Stimulated activated naive B cell treated with anti-CD40 and anti-IgM and Interleukin-4, amounts not matched to agents 10 μg/mL and 1 μg/mL and 100 μg/mL, for 72 hours (primary cell): ENCODE measurements around the gene AGBL1.

ENCODE experiments used
- ATAC-seq, 2 donors: fragments of 150-1000 bp; cut with Tn5 transposase; replicated peaks; 2 replicates each; pipeline ENCODE4 v1.10.0; 2021; ENCODE audit warnings: moderate library complexity in 1 of 2
- DNase-seq: peaks from one replicate; pipeline ENCODE4 v3.0.0; 2021
- H3K27ac Mint-ChIP-seq: one replicate; pipeline ENCODE4 v1.8.0; 2022; ENCODE audit warnings: mild to moderate bottlenecking, mixed read lengths
- H3K27me3 Mint-ChIP-seq, 2 donors: one replicate each; pipeline ENCODE4 v1.8.0; 2022; ENCODE audit warnings: mixed read lengths in 2 of 2
- H3K36me3 Mint-ChIP-seq, 2 donors: one replicate each; pipeline ENCODE4 v1.8.0; 2022; ENCODE audit warnings: mixed read lengths in 2 of 2, mild to moderate bottlenecking in 1 of 2
- H3K4me1 Mint-ChIP-seq, 2 donors: one replicate each; pipeline ENCODE4 v1.8.0; 2022; ENCODE audit warnings: mixed read lengths in 2 of 2, mild to moderate bottlenecking in 1 of 2
- H3K4me3 Mint-ChIP-seq, 2 donors: one replicate each; pipeline ENCODE4 v1.8.0; 2022; ENCODE audit warnings: mild to moderate bottlenecking in 2 of 2, mixed read lengths in 2 of 2, moderate library complexity in 1 of 2
- H3K9me3 Mint-ChIP-seq, 2 donors: one replicate each; pipeline ENCODE4 v1.8.0; 2022; ENCODE audit warnings: mixed read lengths in 2 of 2, mild to moderate bottlenecking in 1 of 2

Gene AGBL1

GRCh38 chr15:86213420-86213819 is 133.7 kb downstream of the AGBL1 start:
- Mint-ChIP-seq H3K9me3 (peaks cover 19 to 20% of the 10 kb centered on the region in 2 donors), H3K36me3 (peaks cover 1 to 3% of the 10 kb centered on the region in 2 donors), H3K4me1 (no peaks in the 10 kb centered on the region), H3K4me3 (no peak overlapping the region), H3K27ac (no peak overlapping the region), H3K27me3 (peaks cover 5 to 11% of the 10 kb centered on the region in 2 donors)
- no peak for ATAC-seq
- DNase-seq = no peak

- peaks cover 18 to 20% of the 10 kb centered on the region in 2 donors for H3K9me3 Mint-ChIP-seq
- no peak overlapping the region for H3K4me3 Mint-ChIP-seq
- DNase-seq (no peak), ATAC-seq (no peak)
- no peaks in the 10 kb centered on the region for H3K4me1 Mint-ChIP-seq
- no peak overlapping the region for H3K27ac Mint-ChIP-seq
- peaks cover 5 to 11% of the 10 kb centered on the region in 2 donors for H3K27me3 Mint-ChIP-seq
- H3K36me3 Mint-ChIP-seq = peaks cover 1 to 3% of the 10 kb centered on the region in 2 donors
Measured at GRCh38 chr15:86213888-86214287, 134.2 kb downstream of the AGBL1 start.

- ATAC-seq (no peak), DNase-seq (no peak)
- Mint-ChIP-seq H3K36me3 (peaks cover 0 to 3% of the 10 kb centered on the region in 2 donors), H3K9me3 (peaks cover 7 to 9% of the 10 kb centered on the region in 2 donors), H3K27me3 (peaks cover 4 to 11% of the 10 kb centered on the region in 2 donors), H3K27ac (no peak overlapping the region), H3K4me1 (no peaks in the 10 kb centered on the region), H3K4me3 (no peak overlapping the region)
Measured at GRCh38 chr15:86221119-86221518, 141.4 kb downstream of the AGBL1 start.

GRCh38 chr15:86229306-86229705 is 149.6 kb downstream of the AGBL1 start:
- peaks cover 3 to 4% of the 10 kb centered on the region in 2 donors for H3K9me3 Mint-ChIP-seq
- DNase-seq (no peak), ATAC-seq (no peak)
- H3K36me3 Mint-ChIP-seq = peaks cover 0 to 3% of the 10 kb centered on the region in 2 donors
- H3K4me3 Mint-ChIP-seq = no peak overlapping the region
- no peak overlapping the region for H3K27ac Mint-ChIP-seq
- peaks cover 0 to 9% of the 10 kb centered on the region in 2 donors for H3K4me1 Mint-ChIP-seq
- peaks cover 31 to 50% of the 10 kb centered on the region in 2 donors for H3K27me3 Mint-ChIP-seq

DNA sequence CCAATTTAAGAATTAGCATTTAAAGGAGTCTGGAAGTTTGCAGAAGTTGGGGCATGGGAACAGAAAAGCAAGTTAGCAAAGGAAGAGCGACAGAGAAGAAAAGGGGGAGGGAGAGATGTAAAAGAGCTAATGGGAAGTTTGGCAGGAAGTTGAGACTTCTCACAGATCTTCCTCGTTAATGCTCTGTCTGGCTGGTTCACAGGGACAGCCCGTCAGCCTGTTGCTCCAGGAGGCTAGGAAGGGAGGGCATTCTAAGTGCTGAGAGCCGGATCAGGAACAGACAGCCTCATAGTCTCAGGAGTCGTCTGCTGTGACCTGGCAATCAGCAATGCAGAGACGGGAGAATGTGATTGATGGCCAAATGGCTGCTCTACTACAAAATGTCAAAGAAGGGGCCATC is 150.3 kb downstream of the AGBL1 start:
- Mint-ChIP-seq H3K27me3 (peaks cover 31 to 50% of the 10 kb centered on the region in 2 donors), H3K36me3 (peaks cover 0 to 3% of the 10 kb centered on the region in 2 donors), H3K4me1 (peaks cover 0 to 9% of the 10 kb centered on the region in 2 donors), H3K27ac (no peak overlapping the region), H3K9me3 (peaks cover 3 to 4% of the 10 kb centered on the region in 2 donors), H3K4me3 (no peak overlapping the region)
- ATAC-seq (no peak), DNase-seq (no peak)

DNA sequence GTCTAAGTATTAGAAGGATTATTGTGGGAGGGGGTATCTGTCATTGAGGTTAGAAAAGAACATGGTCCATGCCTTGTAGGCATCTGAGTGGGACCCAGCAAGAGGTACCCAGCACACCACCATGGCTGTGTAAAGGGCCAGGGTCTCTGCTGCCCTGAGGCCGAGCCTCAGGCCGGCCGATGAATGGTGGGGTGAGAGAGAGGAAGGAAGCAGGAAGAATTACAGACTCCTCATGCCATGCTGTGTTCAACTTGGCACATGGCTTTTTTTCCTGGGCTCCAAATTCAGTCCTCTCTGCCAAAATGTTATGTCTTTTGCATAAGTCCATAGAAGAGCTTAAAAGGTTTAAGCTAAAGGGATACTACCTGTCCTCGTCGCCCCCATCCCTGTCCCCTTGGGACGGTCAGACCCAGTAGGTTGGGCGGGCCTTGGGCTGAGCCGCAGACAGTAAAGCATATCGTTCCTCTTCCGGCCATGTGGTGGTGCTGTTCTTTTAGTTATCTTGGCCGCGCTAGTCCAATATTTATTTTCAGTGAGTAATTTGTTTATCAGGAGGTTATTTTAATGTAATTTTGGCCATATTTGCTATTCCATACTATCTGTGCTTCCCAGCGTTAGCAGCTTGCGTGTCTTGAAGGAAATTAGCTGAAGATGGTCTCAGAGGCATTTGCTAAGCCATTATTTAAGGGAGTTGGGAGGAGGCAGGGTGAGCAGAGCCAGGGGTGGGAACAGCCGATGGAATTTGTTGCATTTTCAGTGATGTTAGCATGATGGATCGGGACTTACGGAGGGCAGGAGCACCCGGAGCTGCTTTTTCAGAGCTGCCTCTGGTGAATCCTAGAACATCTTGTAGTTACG is 152.4 kb downstream of the AGBL1 start:
- H3K27ac Mint-ChIP-seq = no peak overlapping the region
- H3K36me3 Mint-ChIP-seq = peaks cover 0 to 3% of the 10 kb centered on the region in 2 donors
- ATAC-seq = no peak
- peaks cover 3 to 4% of the 10 kb centered on the region in 2 donors for H3K9me3 Mint-ChIP-seq
- no peak for DNase-seq
- H3K27me3 Mint-ChIP-seq = peaks cover 31 to 50% of the 10 kb centered on the region in 2 donors
- H3K4me1 Mint-ChIP-seq = peaks cover 0 to 9% of the 10 kb centered on the region in 2 donors
- no peak overlapping the region for H3K4me3 Mint-ChIP-seq

- no peaks in the 10 kb centered on the region for H3K9me3 Mint-ChIP-seq
- peaks cover 0 to 9% of the 10 kb centered on the region in 2 donors for H3K4me1 Mint-ChIP-seq
- DNase-seq (no peak), ATAC-seq (no peak)
- peaks cover 25 to 31% of the 10 kb centered on the region in 2 donors for H3K27me3 Mint-ChIP-seq
- H3K4me3 Mint-ChIP-seq = no peak overlapping the region
- H3K27ac Mint-ChIP-seq = no peak overlapping the region
- H3K36me3 Mint-ChIP-seq = no peaks in the 10 kb centered on the region
Measured at GRCh38 chr15:86235667-86236066, 156.0 kb downstream of the AGBL1 start.

DNA sequence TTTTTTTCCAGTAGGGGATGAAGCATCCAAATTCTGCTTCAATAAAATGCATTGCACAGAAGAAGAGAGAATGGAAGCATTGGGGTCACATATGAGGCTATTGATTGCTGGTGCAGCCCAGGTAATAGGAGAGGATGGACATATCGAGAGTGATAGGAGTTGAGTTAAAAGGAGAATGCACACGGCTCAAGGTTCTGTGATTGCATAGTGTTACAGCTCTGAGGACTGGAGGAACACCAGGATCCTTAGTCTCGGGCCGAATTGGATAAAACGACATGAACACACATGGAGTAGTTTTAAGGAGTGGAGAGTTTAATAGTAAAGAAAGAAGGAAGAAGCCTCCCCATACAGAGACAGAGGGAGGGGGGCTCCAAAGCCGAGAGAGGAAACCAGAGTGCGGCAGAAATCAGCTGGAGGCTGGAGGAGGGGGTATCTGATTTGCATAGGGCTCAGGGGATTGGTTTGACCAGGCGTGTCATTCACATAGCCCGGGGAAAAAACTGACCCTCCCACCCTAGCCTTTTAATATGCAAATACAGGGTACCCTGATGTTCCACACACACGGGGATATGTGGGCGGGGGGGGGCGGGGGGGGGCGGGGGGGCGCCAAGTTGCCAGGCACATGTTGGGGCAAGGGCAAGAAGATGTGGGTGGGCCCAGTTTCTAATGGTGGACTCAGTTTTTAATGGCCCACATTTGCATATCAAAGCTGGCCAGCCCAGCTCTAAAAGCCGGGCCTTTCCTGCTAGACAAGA is 156.9 kb downstream of the AGBL1 start:
- no peak for ATAC-seq
- peaks cover 0 to 2% of the 10 kb centered on the region in 2 donors for H3K9me3 Mint-ChIP-seq
- H3K27me3 Mint-ChIP-seq = peaks cover 23 to 28% of the 10 kb centered on the region in 2 donors
- H3K4me3 Mint-ChIP-seq = no peak overlapping the region
- DNase-seq = no peak
- peaks cover 0 to 8% of the 10 kb centered on the region in 2 donors for H3K4me1 Mint-ChIP-seq
- no peak overlapping the region for H3K27ac Mint-ChIP-seq
- no peaks in the 10 kb centered on the region for H3K36me3 Mint-ChIP-seq

DNA sequence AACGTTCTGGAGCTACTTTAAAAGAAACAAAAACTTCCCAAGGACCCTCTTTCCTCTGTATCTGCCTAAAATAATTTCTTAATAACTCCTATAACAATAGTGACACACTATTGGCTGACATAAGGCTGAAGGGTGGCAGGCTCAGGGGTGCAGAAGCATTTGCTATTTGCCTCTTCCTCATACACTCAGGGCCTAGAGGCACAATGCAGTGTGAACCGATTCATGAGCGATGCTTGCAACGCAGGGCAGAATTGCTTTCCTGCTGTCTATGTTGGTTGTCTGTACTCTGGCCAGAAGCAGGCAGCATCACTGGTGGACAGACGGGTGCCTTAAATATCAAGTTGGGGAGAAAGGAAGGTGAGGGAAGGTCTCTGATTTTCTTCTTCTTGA is 157.4 kb downstream of the AGBL1 start:
- no peak for ATAC-seq
- Mint-ChIP-seq H3K27me3 (peaks cover 21 to 22% of the 10 kb centered on the region in 2 donors), H3K4me1 (peaks cover 0 to 2% of the 10 kb centered on the region in 2 donors), H3K27ac (no peak overlapping the region), H3K36me3 (no peaks in the 10 kb centered on the region), H3K9me3 (peaks cover 3 to 4% of the 10 kb centered on the region in 2 donors), H3K4me3 (no peak overlapping the region)
- DNase-seq = no peak

DNA sequence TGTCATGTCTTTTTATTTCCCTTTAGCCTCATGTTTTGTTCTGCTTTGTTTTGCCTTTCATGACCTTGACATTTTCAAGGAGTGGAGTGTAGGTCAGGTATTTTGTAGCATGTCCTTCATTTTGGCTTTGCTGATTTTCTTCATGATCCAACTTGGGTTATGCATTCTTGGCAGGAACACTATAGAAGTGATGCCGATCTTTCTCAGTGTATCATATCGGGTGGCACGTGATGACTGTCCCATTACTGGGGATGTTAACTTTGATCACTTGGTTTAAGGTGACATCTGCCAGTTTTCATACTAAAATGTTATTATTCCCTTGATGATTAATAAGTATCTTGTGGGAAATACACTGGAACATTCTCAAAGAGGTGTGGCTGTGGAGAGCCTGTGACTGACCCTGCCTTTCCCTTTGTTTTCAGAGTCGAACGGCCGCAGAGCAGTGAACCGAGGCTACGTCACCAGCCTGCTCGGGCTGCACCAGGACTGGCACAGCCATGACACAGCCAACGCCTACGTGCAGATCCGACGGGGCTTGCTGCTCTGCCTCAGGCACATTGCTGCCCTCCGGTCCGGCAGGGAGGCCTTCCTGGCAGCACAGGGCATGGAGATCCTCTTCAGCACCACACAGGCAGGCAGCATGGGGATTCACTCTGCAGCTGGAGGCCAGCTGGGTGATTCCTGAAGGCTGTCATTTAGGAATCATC is 167.7 kb downstream of the AGBL1 start:
- H3K4me1 Mint-ChIP-seq = no peaks in the 10 kb centered on the region
- H3K36me3 Mint-ChIP-seq = no peaks in the 10 kb centered on the region
- no peak for DNase-seq
- H3K9me3 Mint-ChIP-seq = peaks cover 0 to under 1% of the 10 kb centered on the region in 2 donors
- peaks cover under 1 to 9% of the 10 kb centered on the region in 2 donors for H3K27me3 Mint-ChIP-seq
- no peak overlapping the region for H3K4me3 Mint-ChIP-seq
- ATAC-seq = no peak
- H3K27ac Mint-ChIP-seq = no peak overlapping the region

DNA sequence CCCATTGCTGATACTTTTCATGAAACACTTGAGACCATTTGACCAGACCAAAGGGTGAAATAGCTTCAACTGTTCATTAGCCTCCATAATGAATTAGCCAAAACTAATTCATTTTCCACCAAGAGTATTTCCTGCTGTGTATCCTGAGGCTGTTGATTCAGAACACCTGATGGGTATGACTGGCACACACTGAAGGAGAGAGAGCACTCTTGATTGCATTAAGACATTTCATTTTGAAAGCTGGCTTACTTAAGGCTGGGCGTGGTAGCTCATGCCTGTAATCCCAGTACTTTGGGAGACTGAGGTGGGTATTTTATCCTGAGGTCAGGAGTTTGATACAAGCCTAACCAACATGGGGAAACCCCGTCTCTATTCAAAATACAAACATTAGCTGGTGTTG is 175.6 kb downstream of the AGBL1 start:
- Mint-ChIP-seq H3K27ac (no peak overlapping the region), H3K36me3 (no peaks in the 10 kb centered on the region), H3K4me3 (no peak overlapping the region), H3K27me3 (no peaks in the 10 kb centered on the region), H3K9me3 (peaks cover 0 to 4% of the 10 kb centered on the region in 2 donors), H3K4me1 (no peaks in the 10 kb centered on the region)
- DNase-seq = no peak
- ATAC-seq = no peak

DNA sequence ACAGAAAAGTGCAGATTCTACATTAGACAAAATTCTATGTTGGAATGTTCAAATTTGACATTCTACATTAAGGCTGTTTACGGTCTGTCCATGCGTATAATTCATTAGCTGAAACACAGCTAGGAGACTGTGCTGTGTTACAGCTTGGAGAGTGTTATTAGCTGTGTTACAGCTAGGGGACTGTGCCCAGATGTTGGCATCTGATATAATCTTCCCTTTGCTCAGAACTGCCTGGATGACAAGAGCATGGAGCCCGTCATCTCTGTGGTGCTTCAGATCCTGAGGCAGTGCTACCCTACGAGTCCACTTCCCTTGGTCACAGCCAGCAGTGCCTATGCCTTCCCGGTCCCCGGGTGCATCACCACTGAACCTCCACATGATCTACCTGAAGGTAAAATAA is 177.0 kb downstream of the AGBL1 start:
- Mint-ChIP-seq H3K27ac (no peak overlapping the region), H3K36me3 (no peaks in the 10 kb centered on the region), H3K4me1 (no peaks in the 10 kb centered on the region), H3K9me3 (peaks cover 0 to 6% of the 10 kb centered on the region in 2 donors), H3K27me3 (no peaks in the 10 kb centered on the region), H3K4me3 (no peak overlapping the region)
- DNase-seq = no peak
- ATAC-seq = no peak

DNA sequence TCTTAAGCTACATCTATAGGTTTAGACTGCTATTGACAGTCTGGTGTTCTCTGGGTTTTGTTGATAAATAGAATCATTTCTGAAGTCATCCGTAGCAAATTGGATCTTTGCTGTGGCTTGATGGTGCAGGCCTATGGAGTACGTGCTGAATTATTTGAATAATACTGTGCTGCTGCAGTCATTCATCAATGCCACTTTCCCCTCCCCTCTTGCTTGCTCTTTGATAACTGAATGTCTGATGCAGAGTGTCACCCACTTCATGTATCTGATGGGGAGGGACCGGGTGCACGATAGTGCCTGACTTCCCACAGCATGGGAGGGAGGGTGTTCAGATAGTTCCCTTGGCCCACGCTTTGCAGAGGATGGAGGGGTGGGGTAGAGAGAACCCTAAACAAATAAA is 179.9 kb downstream of the AGBL1 start:
- H3K36me3 Mint-ChIP-seq = no peaks in the 10 kb centered on the region
- no peak for DNase-seq
- H3K27ac Mint-ChIP-seq = no peak overlapping the region
- no peak for ATAC-seq
- H3K9me3 Mint-ChIP-seq = peaks cover 0 to 5% of the 10 kb centered on the region in 2 donors
- H3K4me1 Mint-ChIP-seq = no peaks in the 10 kb centered on the region
- no peak overlapping the region for H3K4me3 Mint-ChIP-seq
- no peaks in the 10 kb centered on the region for H3K27me3 Mint-ChIP-seq

DNA sequence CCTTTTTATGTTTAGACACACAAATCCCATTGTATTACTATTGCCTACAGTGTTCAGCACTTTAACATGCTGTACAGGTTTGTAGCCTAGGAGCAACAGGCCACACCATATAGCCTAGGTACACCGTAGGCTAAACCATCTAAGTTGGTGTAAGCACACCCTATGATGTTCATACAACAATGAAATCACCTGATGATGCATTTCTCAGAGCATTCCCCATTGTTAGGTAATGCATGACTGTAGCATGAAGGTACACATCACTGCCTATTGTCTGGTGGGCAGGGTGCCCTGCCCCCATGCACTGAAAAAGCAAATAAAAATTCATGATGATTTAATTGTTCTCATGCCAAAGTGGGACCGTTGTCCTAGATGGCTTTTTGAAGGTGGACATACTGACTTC is 183.6 kb downstream of the AGBL1 start:
- Mint-ChIP-seq H3K4me3 (no peak overlapping the region), H3K27me3 (no peaks in the 10 kb centered on the region), H3K36me3 (no peaks in the 10 kb centered on the region), H3K4me1 (no peaks in the 10 kb centered on the region), H3K27ac (no peak overlapping the region), H3K9me3 (peaks cover 0 to 5% of the 10 kb centered on the region in 2 donors)
- DNase-seq (no peak), ATAC-seq (no peak)
